GM12873 (cell line): ENCODE results near the gene CGB3.

Experiments
- CTCF ChIP-seq: IDR thresholded peaks from 2 replicates; pipeline ENCODE4 v1.5.1; 2012; ENCODE audit warnings: low read depth, mild to moderate bottlenecking, moderate library complexity, low read length, control low read depth; ENCODE audit not compliant: insufficient read depth; ENCODE audit errors: missing control alignments

CGB3 gene

GRCh38 chr19:48991873-48992580, 32.1 kb downstream of the CGB3 start:
- no peak for TF ChIP-seq CTCF

- TF ChIP-seq CTCF = no peak
Observed at GRCh38 chr19:48991011-48991609, 33.0 kb downstream of the CGB3 start.

GRCh38 chr19:48990400-48990799, 33.7 kb downstream of the CGB3 start:
- no peak for TF ChIP-seq CTCF

- no peak for TF ChIP-seq CTCF
Observed at GRCh38 chr19:48989701-48990291, 34.3 kb downstream of the CGB3 start.

- no peak for TF ChIP-seq CTCF
Observed at GRCh38 chr19:48988860-48989259, 35.3 kb downstream of the CGB3 start.

- no peak for TF ChIP-seq CTCF
Observed at GRCh38 chr19:48988286-48988685, 35.8 kb downstream of the CGB3 start.

- TF ChIP-seq CTCF = no peak
Observed at GRCh38 chr19:48987323-48987722, 36.8 kb downstream of the CGB3 start.
